ENCODE measurements around the gene ABCA2.

Gene ABCA2

DNA sequence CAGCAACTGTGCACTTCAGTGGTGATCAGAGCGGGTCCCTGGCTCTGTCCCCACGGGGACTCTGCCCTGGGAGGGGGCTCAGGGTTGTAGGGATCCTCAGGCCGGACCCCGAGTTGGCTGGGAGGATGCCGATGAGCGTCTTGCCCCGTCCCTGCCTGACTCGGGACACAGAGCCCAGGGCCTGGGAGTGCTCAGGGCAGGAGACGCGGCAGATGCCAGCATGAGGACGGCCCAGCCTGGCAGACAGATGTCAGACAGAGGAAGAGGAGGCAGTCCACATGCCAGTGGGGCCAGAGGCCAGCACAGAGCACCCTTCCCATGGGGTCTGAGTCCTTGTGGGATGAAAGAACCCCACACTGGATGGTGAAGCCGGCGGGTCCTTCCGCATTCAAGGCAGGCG is 64.7 kb downstream of the ABCA2 start:
- DNase-seq: no peak

DNA sequence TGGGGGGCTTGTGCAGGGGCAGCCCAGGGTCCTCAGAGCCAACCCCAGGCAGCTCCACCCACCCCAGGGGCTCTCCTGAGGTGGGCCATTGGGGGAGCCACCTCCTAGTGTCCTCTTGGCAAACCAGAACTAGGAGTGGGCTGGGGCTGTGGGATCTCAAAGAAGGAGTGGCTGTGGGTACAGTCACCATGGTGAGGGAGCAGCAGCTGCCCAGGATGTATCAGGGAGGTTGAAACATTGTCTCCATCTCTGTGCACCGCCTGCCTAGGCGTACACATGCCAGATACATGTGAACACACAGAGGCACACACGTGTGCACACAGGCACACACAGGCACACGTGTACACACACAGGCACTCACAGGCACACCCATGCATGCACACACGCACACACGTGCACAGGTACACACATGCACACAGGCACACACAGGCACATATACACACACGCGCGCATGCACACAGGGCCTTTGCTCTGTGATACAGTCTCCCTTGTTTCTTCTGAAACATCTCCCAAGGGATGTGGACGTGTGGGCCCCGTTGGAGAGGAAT is 65.3 kb downstream of the ABCA2 start:
- DNase-seq: no peak

DNA sequence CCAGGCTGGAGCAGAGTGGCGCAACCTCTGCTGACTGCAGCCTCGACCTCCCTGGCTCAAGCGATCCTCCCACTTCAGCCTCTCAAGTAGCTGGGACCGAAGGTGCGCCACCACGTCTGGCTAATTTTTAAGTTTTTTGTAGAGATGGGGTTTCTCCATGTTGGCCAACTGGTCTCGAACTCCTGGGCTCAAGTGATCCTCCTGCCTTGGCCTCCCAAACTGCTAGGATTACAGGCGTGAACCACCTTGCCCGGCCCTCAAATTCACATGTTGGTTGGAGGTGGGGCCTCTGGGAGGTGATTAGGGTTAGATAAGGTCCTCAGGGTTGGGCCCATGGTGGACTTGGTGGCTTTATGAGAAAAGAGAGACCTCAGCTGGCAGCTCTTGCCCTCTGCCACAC is 65.9 kb downstream of the ABCA2 start:
- no peak for DNase-seq

DNA sequence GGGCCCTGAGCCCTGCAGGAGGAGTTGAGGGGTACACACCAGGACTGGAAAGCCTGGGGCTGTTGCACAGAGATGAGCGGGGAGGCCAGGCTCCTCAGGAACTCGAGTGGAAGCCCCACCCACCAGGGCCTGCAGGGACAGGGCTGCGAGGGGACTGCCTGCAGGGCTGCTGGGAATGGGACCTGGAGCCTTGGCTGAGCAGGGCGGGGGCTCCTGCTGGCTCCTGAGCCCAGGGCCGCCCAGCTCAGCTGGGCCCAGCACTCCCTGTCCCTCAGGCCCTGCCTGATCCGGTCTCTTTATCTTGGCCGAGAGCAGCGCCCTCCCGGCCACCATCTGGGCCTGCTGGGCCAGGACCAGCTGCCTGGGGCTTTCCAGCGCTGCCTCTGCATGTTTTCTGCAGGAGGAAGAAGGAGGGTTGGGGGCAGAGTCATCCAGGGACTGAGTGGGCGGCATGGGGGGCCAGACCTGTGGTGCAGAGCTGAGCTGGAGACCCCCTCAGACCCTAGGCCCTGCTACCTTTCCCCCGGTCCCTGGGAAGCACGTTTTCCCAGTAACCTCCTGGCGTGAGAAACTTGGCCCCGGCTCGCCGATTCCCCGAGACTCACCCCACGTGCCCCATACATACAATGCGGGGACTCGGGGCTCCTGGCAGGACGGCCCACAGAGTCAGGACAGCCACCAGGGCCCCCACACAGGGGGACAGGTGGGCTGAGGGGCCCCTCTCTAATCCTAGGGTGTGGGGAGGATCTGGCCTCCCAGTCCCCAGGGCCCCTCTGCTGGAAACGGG is 66.6 kb downstream of the ABCA2 start:
- DNase-seq: no peak

DNA sequence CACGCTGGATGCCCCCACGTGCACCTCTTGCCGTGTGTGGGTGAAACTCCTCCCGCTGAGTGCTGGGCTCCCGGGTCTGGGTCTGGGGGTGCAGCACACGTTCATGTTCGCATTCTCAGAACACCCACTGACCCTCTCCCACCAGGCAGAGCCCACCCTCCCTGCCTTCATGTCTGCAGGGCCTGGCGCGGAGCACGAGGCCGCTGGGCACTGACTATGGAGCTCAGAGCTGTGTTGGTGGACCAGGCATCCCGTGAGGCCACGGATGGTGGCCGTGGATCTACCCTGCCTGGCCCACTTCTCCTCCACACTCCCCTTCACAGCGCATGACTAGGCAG is 67.1 kb downstream of the ABCA2 start:
- DNase-seq: no peak

DNA sequence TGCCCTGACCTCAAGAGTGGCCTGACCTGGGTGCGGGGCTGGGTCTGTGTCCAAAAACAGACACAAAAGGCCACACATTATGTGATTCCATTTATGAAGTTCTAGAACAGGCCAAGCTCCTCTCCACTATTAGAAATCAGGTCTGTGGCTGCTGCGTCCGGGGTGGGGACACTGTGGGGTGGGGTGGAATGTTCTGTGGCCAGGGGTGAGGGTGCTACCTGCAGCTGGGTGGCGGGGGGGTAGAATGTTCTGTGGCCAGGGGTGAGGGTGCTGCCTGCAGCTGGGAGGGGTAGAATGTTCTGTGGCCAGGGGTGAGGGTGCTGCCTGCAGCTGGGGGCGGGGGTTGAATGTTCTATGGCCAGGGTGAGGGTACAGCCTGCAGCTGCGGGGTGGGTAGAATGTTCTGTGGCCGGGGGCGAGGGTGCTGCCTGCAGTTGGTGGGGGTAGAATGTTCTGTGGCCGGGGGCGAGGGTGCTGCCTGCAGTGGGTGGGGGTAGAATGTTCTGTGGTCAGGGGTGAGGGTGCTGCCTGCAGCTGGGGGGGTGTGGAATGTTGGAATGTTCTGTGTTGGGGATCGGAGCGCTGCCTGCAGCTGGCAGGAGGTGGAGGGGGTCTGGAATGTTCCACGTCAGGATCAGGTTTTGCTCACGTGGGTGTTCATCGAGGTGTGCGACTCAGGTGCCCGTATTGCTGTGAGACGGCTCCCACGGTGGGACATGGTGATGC is 67.7 kb downstream of the ABCA2 start:
- DNase-seq: no peak

DNA sequence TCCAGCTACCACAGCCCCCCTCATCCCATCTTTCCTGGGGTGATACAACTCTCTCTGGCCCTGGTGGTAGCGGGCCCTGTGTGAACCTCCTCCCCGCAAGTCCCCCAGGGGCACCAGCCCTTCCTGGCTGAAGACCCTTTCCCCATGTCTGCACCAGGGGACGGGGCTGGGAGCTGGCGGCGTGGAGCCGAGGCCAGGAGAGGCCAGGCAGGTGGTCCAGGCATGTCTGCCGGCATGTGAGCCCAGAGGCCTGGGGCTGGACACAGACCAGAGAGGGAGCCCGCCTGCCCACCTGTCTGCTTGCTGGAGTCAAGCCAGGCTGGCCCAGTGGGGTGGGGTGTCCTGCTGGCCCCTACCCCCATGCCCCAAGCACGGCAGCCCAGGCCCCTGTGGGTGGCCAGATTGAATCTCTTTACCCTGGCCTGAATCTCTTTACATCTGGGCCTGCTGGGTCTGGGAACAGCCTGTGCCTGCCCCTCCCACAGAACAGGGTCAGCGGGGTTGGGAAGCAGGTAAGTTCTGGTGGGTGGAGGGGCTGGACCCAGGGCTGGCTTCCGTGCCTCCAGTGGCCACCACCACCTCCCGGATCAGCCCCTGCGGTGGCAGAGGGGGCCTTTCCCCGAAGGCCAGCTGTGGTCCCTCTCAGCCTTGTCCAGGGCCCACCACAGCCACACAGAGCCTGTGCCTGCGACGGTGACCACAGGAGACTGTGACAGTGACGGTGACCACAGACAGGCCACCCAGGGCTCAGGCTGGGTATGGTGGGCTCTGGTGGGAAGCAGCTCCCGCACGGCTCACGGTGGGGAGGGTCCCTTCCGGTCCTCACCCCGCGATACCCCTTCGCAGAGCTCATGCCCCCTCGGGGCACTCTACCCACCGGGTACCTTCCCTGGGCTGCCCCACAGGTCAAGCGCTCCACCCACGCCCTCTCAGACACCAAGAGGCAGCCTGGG is 68.9 kb downstream of the ABCA2 start:
- DNase-seq: no peak

DNA sequence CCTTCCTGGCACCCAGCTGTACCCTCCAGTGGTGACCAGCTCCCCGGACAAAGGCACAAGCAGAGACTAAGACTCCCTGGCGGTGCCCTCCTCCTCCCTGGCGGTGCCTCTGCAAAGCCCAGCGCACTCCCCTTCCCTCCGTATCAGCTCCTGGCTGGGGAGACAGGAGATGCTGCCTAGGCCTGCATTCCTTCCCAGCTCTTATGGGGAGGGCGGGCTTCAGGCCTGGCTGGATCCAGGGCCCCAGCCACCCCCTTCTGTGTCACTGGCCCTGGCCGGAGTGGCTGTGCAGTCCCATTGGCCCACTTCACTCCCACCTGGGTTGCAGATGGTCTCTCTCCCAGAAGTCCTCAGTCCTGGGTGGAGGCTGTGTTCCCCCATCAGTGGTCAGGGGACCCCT is 69.6 kb downstream of the ABCA2 start:
- no peak for DNase-seq

DNA sequence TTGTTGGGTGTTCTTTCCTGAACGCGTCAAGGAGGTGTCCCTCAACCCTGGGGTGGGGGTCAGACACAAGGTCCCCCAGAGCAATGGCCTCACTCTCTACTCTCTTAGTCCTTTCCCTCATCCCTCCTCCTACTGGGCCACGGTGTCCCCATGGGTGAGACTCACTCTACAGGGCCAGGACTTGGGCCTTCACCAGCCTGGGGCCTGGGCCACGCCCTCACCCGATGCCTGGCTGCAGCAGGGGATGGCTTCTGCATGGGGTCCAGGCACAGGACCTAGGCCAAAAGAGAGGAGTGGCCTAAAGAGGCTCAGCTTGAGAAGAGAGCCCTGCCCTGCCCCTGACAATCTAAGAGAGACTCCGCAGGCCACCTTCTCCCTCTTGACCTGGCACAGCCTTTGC is 70.1 kb downstream of the ABCA2 start:
- DNase-seq: no peak

DNA sequence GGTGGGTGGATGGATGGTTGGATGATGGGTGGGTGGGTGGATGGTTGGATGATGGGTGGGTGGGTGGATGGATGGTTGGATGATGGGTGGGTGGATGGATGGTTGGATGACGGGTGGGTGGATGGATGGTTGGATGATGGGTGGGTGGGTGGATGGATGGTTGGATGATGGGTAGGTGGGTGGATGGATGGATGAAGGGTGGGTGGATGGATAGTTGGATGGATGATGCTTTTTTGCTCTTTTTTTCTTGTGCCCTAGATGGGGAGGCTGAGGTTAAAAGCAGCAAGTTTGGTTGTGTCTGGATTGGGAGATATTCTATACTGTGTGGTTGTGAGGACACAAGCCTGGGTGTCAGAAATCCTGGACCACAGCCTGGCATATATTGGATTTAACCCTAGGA is 70.6 kb downstream of the ABCA2 start:
- DNase-seq: no peak
